Endometrial microvascular endothelial cells (primary cell): Measurements from ENCODE around the gene CMIP. TPM values are rescaled to one million over a fixed set of nuclear protein-coding genes. Genes with fewer than 3 reads are reported as not detected.
"Not testable (repeated sequence)": the region's sequence is repeated elsewhere in the genome, so short reads cannot be mapped to it uniquely, and the experiment has no call there.

ENCODE experiments used
- in situ Hi-C: cut with HindIII; loops from 2 replicates; pipeline ENCODE4 v1.10.0; 2017; ENCODE audit warnings: low sequenced_read_pairs, low pct_unique_long_range_greater_than_20kb; ENCODE audit errors: inconsistent ontology term
- total RNA-seq: library from RNA; depleted of rRNA; stranded (reverse); fragments of >200 nt; gene quantifications from one replicate; pipeline ENCODE4 v1.2.3, GENCODE V29; 2015; ENCODE audit errors: inconsistent ontology term

The CMIP gene
- total RNA-seq, 1 donor from 2014 or later = 16.5 TPM

- in situ Hi-C loops = no loop called here
Measured at GRCh38 chr16:81739503-81739902, 294.9 kb downstream of the CMIP start.

GRCh38 chr16:81740169-81740568 lies 295.6 kb downstream of the CMIP start:
- in situ Hi-C loops = no loop called here

GRCh38 chr16:81741430-81741770 lies 296.8 kb downstream of the CMIP start:
- in situ Hi-C loops = not testable (repeated sequence)

- in situ Hi-C loops = no loop called here
Measured at GRCh38 chr16:81744385-81744784, 299.8 kb downstream of the CMIP start.

GRCh38 chr16:81744911-81745310 lies 300.3 kb downstream of the CMIP start:
- in situ Hi-C loops = no loop called here

- in situ Hi-C loops = no loop called here
Measured at GRCh38 chr16:81745704-81746558, 301.3 kb downstream of the CMIP start.

- in situ Hi-C loops = no loop called here
Measured at GRCh38 chr16:81746566-81746965, 302.0 kb downstream of the CMIP start.

- in situ Hi-C loops = no loop called here
Measured at GRCh38 chr16:81748476-81749198, 304.0 kb downstream of the CMIP start.

GRCh38 chr16:81752225-81752875 lies 307.7 kb downstream of the CMIP start:
- in situ Hi-C loops = no loop called here

- in situ Hi-C loops = no loop called here
Measured at GRCh38 chr16:81752876-81753227, 308.2 kb downstream of the CMIP start.

GRCh38 chr16:81754858-81755257 lies 310.2 kb downstream of the CMIP start:
- in situ Hi-C loops = no loop called here

GRCh38 chr16:81755915-81756614 lies 311.5 kb downstream of the CMIP start:
- in situ Hi-C loops = no loop called here

GRCh38 chr16:81756615-81757356 lies 312.2 kb downstream of the CMIP start:
- in situ Hi-C loops = no loop called here

- in situ Hi-C loops = no loop called here
Measured at GRCh38 chr16:81758376-81758775, 313.8 kb downstream of the CMIP start.

Other genes with a start within 250 kb of the CMIP start
- not detected for gene BCO1, start 206.1 kb upstream of the CMIP start, total RNA-seq
- gene GAN, start 129.8 kb upstream of the CMIP start, total RNA-seq = 13.8 TPM